Activated CD4-positive, alpha-beta T cell treated with anti-CD3 and anti-CD28 coated beads for 48 hours (primary cell): Measurements from ENCODE around the gene XRCC3.
"Not testable (repeated sequence)": the region's sequence is repeated elsewhere in the genome, so short reads cannot be mapped to it uniquely, and the experiment has no call there.

Experiments used
- DNase-seq: peaks from one replicate; pipeline ENCODE4 v3.0.0-alpha.2; 2020

XRCC3 gene

DNA sequence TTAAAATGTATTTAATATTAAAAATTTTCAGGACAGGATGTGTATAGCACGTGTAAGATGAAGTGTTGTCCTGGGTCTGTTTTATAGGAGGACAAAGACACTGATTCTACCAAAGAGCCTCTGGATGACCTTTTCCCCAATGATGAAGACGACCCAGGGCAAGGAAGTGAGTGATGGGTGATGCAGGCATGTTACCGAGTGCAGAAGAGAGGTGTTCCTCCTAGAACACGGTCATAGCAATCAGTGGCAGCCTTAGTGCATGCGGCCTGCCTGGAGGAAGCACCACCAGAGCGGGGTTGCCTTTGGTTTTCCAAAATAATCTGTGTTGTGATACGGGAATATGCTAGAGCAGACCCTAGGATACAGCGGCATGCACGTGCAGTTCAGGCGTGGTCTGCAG is 53.2 kb downstream of the XRCC3 start:
- no peak for DNase-seq

DNA sequence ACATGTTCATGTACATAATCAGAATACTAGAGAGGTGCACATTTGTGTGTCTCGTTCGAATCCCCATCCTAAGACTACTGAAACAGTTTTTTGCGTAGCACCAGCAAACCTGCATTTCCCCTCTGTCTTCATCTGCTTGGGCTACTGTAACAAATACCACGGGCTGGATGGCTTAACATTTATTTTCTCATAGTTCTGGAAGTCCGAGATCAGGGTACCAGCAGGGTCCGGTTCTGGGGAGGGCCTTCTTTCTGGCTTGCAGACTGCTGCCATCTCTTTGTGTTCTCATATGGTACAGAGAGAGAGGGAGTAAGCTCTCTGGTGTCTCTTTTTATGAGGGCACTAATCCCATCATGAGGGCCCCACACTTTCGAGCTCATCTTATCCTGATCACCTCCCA is 55.6 kb downstream of the XRCC3 start:
- DNase-seq, result no peak

GRCh38 chr14:103657471-103657870 is 57.8 kb downstream of the XRCC3 start:
- no peak for DNase-seq

DNA sequence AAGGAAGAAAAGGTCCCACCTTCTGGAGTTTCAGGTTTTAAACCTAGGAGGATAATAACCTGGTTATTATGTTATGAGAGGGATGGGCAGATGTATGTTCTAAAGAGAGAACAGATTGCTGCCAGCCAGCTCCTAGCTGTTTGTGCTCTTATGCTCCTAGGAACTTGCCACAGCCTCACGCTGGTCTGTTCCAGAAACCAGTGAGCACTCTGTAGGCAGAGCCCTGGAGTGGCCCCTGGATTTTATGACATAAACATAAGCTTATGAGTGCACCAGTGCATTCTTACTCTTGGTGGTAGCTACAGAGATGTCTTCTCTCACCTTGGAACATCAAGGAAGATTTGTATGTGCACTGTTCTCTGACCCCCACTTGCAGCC is 58.5 kb downstream of the XRCC3 start:
- DNase-seq, result no peak

- no peak for DNase-seq
Measured at GRCh38 chr14:103656031-103656755, 59.1 kb downstream of the XRCC3 start.

DNA sequence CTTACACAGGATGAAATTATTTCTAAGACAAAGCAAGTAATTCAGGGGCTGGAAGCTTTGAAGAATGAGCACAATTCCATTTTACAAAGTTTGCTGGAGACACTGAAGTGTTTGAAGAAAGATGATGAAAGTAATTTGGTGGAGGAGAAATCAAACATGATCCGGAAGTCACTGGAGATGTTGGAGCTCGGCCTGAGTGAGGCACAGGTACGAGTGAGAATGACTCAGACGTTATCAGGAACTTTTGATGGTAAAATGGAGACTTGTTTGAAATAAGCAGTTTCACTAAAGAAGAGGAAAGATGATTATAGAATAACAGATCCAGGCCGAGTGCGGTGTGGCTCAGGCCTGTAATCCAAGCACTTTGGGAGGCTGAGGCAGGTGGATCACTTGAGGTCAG is 60.6 kb downstream of the XRCC3 start:
- DNase-seq, result no peak

GRCh38 chr14:103653805-103654204 is 61.4 kb downstream of the XRCC3 start:
- DNase-seq, result no peak

GRCh38 chr14:103653336-103653735 is 61.9 kb downstream of the XRCC3 start:
- not testable (repeated sequence) for DNase-seq

- no peak for DNase-seq
Measured at GRCh38 chr14:103652806-103653205, 62.4 kb downstream of the XRCC3 start.

DNA sequence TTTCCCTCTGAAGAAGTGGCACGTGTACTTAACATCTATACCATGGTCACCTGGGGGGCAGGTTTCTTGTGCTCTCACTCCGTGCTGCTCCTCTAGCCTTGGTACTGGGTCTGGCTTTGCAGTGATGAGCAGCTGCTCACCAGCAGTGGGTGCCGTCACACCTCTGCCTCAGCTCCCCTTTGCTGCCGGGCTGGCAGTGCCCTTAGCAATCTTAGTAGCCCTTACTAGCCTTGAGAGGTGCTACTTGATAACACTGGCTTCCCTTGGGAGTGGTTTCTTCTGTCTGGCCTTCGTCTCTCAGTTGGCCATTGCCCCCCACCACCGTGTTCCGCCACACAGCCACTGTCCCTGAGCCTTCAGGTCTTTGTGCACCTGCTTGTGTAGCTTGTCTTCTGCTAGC is 63.7 kb downstream of the XRCC3 start:
- DNase-seq, result no peak

DNA sequence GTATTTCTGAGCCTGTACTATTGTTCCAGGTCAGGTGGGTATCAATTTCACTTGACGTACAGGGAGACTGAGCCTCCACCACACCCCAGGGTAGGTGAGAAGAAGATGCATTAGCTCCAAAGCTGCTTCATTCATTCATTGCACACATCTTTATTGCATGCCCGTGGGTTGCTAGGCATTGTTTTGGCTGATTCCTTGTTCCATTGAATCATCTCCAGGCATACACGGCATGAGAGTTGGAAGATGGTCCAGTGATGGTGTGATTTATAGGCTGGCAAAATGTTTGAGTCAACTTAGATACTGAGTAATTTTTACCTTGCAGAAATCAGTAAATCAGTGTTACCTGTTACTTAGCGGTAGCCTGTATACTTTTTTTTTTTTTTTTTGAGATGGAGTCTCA is 65.0 kb downstream of the XRCC3 start:
- no peak for DNase-seq

DNA sequence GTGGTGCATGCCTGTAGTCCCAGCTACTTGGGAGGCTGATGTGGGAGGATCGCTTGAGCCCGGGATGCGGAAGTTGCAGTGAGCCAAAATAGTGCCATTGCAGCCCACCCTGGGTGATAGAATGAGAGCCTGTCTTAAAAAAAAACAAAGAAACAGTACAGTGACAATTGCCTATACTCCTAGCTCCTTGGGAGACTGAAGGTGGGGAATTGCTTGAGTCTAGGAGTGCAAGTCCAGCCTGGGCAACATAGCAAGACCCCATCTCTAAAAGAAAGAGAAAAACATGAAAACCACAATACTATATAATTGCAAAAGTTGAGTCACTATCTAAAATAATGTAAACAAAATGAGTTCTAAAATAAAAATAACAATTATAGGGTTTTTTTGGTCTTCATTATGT is 66.2 kb downstream of the XRCC3 start:
- DNase-seq, result no peak
